ENCODE measurements around the gene ATF6. TPM values are rescaled to one million over a fixed set of nuclear protein-coding genes. Genes with fewer than 3 reads are reported as not detected.

ATF6 gene
- total RNA-seq, 1 experiment from 2014 or later, result 35.3 TPM

DNA sequence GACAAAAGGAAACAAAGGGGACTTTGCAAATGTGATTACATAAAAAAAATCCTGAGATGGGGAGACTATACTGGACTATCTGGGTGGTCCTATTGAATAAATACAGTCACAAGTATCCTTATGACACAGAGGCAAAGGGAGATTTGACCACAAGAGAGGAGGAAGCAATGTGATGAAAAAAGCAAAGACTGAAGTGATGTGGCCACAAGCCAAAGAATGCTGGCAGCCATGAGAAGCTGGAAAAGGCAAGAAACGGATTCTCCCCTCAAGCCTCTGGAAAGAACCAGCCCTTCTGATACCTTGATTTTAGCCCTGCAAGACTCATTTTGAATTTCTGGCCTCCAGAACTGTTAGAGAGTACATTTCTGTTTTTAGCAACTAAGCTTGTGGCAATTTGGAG, 221.2 kb downstream of the ATF6 start:
- no peaks in the 10 kb centered on the region for H3K36me3 Mint-ChIP-seq (ENCODE audit: insufficient read depth, unreplicated experiment)
- H3K27ac Mint-ChIP-seq (ENCODE audit: unreplicated experiment), result no peak overlapping the region
- peaks cover 76% of the 10 kb centered on the region for H3K27me3 Mint-ChIP-seq (ENCODE audit: unreplicated experiment)
- H3K4me1 Mint-ChIP-seq (ENCODE audit: low read depth, unreplicated experiment), result no peaks in the 10 kb centered on the region
- TF ChIP-seq, protein P1, sequence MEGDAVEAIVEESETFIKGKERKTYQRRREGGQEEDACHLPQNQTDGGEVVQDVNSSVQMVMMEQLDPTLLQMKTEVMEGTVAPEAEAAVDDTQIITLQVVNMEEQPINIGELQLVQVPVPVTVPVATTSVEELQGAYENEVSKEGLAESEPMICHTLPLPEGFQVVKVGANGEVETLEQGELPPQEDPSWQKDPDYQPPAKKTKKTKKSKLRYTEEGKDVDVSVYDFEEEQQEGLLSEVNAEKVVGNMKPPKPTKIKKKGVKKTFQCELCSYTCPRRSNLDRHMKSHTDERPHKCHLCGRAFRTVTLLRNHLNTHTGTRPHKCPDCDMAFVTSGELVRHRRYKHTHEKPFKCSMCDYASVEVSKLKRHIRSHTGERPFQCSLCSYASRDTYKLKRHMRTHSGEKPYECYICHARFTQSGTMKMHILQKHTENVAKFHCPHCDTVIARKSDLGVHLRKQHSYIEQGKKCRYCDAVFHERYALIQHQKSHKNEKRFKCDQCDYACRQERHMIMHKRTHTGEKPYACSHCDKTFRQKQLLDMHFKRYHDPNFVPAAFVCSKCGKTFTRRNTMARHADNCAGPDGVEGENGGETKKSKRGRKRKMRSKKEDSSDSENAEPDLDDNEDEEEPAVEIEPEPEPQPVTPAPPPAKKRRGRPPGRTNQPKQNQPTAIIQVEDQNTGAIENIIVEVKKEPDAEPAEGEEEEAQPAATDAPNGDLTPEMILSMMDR (IDR thresholded peaks at IDR 0.05; ENCODE audit: unreplicated experiment), result no peak
- H3K4me3 Mint-ChIP-seq (ENCODE audit: low read depth, unreplicated experiment), result no peak overlapping the region
- intact Hi-C loops (cut with micrococcal nuclease; ENCODE audit: unreplicated experiment), result no loop called here
- no TSS peak for BruUV-seq (replicated peaks)
- CTCF ChIA-PET, result no interaction called here
- DNase-seq, result no peak
- H3K9me3 Mint-ChIP-seq (ENCODE audit: low read depth, unreplicated experiment), result no peaks in the 10 kb centered on the region

DNA sequence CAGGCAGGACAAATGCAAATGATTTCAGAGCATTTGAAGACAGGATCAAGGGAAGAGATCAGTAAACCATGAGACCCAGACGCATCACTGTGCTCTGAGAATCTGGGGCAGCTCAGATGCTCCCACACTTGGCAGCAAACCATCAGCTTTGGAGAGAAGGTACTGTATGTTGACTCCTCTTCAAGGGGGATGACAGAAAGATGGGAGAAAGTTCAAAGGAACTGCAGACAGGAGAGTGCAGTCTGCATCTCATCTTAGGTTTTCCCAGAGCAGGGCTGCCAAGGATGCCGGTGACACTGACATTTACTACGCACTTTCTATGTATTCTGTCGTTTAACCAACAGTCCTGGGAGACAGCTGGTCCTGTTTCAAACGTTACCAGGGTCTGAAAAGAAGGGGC, 221.8 kb downstream of the ATF6 start:
- no peak for DNase-seq
- CTCF ChIA-PET, result no interaction called here
- Mint-ChIP-seq H3K27ac (ENCODE audit: unreplicated experiment) (no peak overlapping the region), H3K4me1 (ENCODE audit: low read depth, unreplicated experiment) (no peaks in the 10 kb centered on the region), H3K36me3 (ENCODE audit: insufficient read depth, unreplicated experiment) (no peaks in the 10 kb centered on the region), H3K27me3 (ENCODE audit: unreplicated experiment) (peaks cover 76% of the 10 kb centered on the region), H3K9me3 (ENCODE audit: low read depth, unreplicated experiment) (no peaks in the 10 kb centered on the region), H3K4me3 (ENCODE audit: low read depth, unreplicated experiment) (no peak overlapping the region)
- TF ChIP-seq, protein P1 (IDR thresholded peaks at IDR 0.05; ENCODE audit: unreplicated experiment), result no peak
- intact Hi-C loops (cut with micrococcal nuclease; ENCODE audit: unreplicated experiment), result no loop called here
- no TSS peak for BruUV-seq (replicated peaks)

DNA sequence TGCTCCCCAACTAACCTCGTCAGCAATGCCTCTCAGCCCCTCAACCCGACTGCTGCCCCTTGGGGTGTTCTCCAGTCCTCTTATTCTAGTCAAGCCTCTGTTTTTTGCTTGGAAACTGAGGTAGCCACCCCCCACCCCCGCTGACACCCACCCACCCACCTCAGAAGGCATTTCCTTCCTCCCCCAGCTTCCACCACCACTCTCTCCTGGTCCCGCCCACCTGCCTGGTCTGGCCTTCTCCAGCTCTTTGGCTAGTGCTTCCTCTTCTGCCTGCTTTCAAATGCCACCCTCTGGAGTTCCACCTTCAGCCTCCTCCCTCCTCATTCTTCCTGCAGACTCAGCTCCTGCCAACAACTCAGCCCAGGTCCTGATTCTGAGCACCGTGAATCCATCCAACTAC, 222.3 kb downstream of the ATF6 start:
- no peak for DNase-seq
- intact Hi-C loops (cut with micrococcal nuclease; ENCODE audit: unreplicated experiment), result no loop called here
- TF ChIP-seq, protein P1 (IDR thresholded peaks at IDR 0.05; ENCODE audit: unreplicated experiment), result no peak
- no peak overlapping the region for H3K4me3 Mint-ChIP-seq (ENCODE audit: low read depth, unreplicated experiment)
- no peaks in the 10 kb centered on the region for H3K36me3 Mint-ChIP-seq (ENCODE audit: insufficient read depth, unreplicated experiment)
- no peaks in the 10 kb centered on the region for H3K9me3 Mint-ChIP-seq (ENCODE audit: low read depth, unreplicated experiment)
- BruUV-seq (replicated peaks), result no TSS peak
- H3K27me3 Mint-ChIP-seq (ENCODE audit: unreplicated experiment), result peaks cover 77% of the 10 kb centered on the region
- no peak overlapping the region for H3K27ac Mint-ChIP-seq (ENCODE audit: unreplicated experiment)
- CTCF ChIA-PET, result no interaction called here
- H3K4me1 Mint-ChIP-seq (ENCODE audit: low read depth, unreplicated experiment), result no peaks in the 10 kb centered on the region

DNA sequence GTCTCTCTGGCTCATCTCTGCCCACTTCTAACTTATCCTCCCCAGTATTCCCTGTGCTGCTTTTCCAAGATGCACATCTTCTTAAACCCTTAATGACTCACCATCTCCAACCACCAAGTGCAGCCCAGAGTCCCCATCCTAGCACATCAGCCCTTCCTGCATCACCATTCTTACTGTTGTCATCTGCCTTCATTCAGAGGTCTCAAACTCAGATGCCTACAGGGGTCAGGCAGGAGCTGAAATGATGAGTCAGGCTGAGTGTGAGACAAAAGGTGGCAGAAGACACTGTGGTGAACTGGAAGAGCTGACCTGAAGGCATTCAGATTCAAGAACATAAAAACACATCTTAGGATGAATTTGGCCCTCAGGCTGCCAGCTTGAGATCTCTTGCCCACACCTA, 223.0 kb downstream of the ATF6 start:
- BruUV-seq (replicated peaks), result no TSS peak
- H3K4me3 Mint-ChIP-seq (ENCODE audit: low read depth, unreplicated experiment), result no peak overlapping the region
- H3K9me3 Mint-ChIP-seq (ENCODE audit: low read depth, unreplicated experiment), result no peaks in the 10 kb centered on the region
- H3K4me1 Mint-ChIP-seq (ENCODE audit: low read depth, unreplicated experiment), result no peaks in the 10 kb centered on the region
- no peak for DNase-seq
- no peak overlapping the region for H3K27ac Mint-ChIP-seq (ENCODE audit: unreplicated experiment)
- CTCF ChIA-PET, result interaction anchor here (0.5 kb wide), 1 partner anchor 1938 kb away, joined by 3 read pairs; no protein-coding TSS in a partner anchor
- peaks cover 77% of the 10 kb centered on the region for H3K27me3 Mint-ChIP-seq (ENCODE audit: unreplicated experiment)
- intact Hi-C loops (cut with micrococcal nuclease; ENCODE audit: unreplicated experiment), result no loop called here
- TF ChIP-seq, protein P1 (IDR thresholded peaks at IDR 0.05; ENCODE audit: unreplicated experiment), result no peak
- no peaks in the 10 kb centered on the region for H3K36me3 Mint-ChIP-seq (ENCODE audit: insufficient read depth, unreplicated experiment)

All from Calu3 (cell line).